Heart right ventricle (tissue), 16 donors: ENCODE results near the gene TRERF1. TPM values are rescaled to one million over a fixed set of nuclear protein-coding genes. Genes with fewer than 3 reads are reported as not detected.

Experiments used
- ATAC-seq, 8 donors: fragments of 200-7000 bp; cut with Tn5 transposase; one replicate each; pipeline ENCODE4 v1.9.1; 2020; ENCODE audit warnings: mild to moderate bottlenecking in 8 of 8, moderate library complexity in 8 of 8, moderate number of reproducible peaks in 1 of 8
- DNase-seq, 2 donors: peaks; one replicate each; pipeline ENCODE4 v3.0.0-alpha.2; 2020
- H3K27ac ChIP-seq, 10 donors: fragments of 200-600 bp; sonication (generic) in 2 of 10; one replicate each; pipeline versions ENCODE4 v1.5.0 to v1.8.0; 2020 to 2022; ENCODE audit warnings: mild to moderate bottlenecking in 3 of 10
- H3K27me3 ChIP-seq, 7 donors: fragments of 200-600 bp; one replicate each; pipeline ENCODE4 v1.8.0; 2021 to 2022; ENCODE audit warnings: mild to moderate bottlenecking in 2 of 7
- H3K36me3 ChIP-seq, 9 donors: fragments of 200-600 bp; sonication (generic) in 1 of 9; one replicate each; pipeline versions ENCODE4 v1.5.0 to v1.8.0; 2020 to 2022; ENCODE audit warnings: mild to moderate bottlenecking in 2 of 9
- H3K4me1 ChIP-seq, 9 donors: fragments of 200-600 bp; sonication (generic) in 1 of 9; one replicate each; pipeline versions ENCODE4 v1.5.0 to v1.8.0; 2020 to 2022; ENCODE audit warnings: mild to moderate bottlenecking in 4 of 9
- H3K4me3 ChIP-seq, 10 donors: fragments of 200-600 bp; sonication (generic) in 2 of 10; one replicate each; pipeline versions ENCODE4 v1.5.0 to v1.8.0; 2020 to 2022; ENCODE audit warnings: mild to moderate bottlenecking in 7 of 10, moderate library complexity in 2 of 10
- H3K9me3 ChIP-seq, 11 donors: fragments of 200-600 bp in 10 of 11; sonication (generic) in 2 of 11; one replicate each; pipeline versions ENCODE4 v1.5.0 to v1.8.0; 2013 to 2022; ENCODE audit warnings: mild to moderate bottlenecking in 2 of 11, control low read depth in 1 of 11, moderate library complexity in 1 of 11
- CTCF ChIP-seq, 9 donors: fragments of 200-600 bp; sonication (generic) in 2 of 9; IDR thresholded peaks; one replicate each; pipeline versions ENCODE4 v1.5.0 to v1.8.0; 2021 to 2022; ENCODE audit warnings: antibody characterized with exemption in 9 of 9, mild to moderate bottlenecking in 5 of 9, moderate library complexity in 1 of 9
- WGBS, 2 donors: extraction: QIAGEN DNeasy Blood & Tissue Kit; methylation state at CpG; one replicate each; pipeline ENCODE4 v1.1.7; 2013; ENCODE audit warnings: inconsistent platforms in 1 of 2; 5-methylcytosine and 5-hydroxymethylcytosine counted together
- intact Hi-C, 10 donors: fragments of 100-400 bp; cut with DNase I; formaldehyde crosslinking; loops; one replicate each; pipeline versions ENCODE4 v1.11.1 to v1.14.2; 2022
- polyA plus RNA-seq, 2 donors: library from polyadenylated mRNA; stranded (reverse); fragments of 200-250 nt; gene quantifications; one replicate each; pipeline ENCODE4 v1.2.3, GENCODE V29; 2013
- total RNA-seq, 10 donors: library from RNA; stranded (reverse); fragmentation: NEBNext Ultra II Directional in 3 of 10; extraction: Animal tissue kit (Norgen Biotek cat#: 25700) in 3 of 10; gene quantifications; one replicate each; pipeline versions ENCODE4 v1.2.1 to v1.2.4, GENCODE V29; 2021 to 2023
- donor health status: Arrhythmogenic right ventricular cardiomyopathy.
- donor health status: ischemic (EF 13 %, LVEDD 7.1; RV severe dilation, severe dysfunction).
- donor health status: healthy with polysubstance abuse.
- donor health status: DM: no; HTN: yes; CAD: no.
- donor health status: DM: no; HTN: no; CAD: no.
- donor health status: ischemic (EF 25% LVEDD 6.9; RV normal size, moderate dysfunction).
- donor health status: ischemic (EF 25% LVEDD 5.7; RV mildly dilated, moderate dysfunction).
- donor health status: healthy.
- donor health status: DM: yes; HTN: yes; CAD: no.
- donor health status: Ischemic cardiomyopathy.
- donor health status: ischemic (EF 35%, LVEDD 5.7; RV mildly dilated, moderate dysfunction).
- donor health status: nonischemic (EF 11% LVEDD 7.7; RV severe dilation, severe dysfunction).
- donor health status: DM: yes; HTN: yes; CAD: no.
- donor health status: PGD.
- donor health status: ischemic (EF 29% LVEDD 5.4; RV normal size, mild dysfunction).
- donor health status: nonischemic (EF 23%, LVEDD 6.1; RV moderate dilation, normal function).

The TRERF1 gene
- total and polyA plus RNA-seq, 12 donors = 0.75 to 2.8 (median 1.6) TPM

DNA sequence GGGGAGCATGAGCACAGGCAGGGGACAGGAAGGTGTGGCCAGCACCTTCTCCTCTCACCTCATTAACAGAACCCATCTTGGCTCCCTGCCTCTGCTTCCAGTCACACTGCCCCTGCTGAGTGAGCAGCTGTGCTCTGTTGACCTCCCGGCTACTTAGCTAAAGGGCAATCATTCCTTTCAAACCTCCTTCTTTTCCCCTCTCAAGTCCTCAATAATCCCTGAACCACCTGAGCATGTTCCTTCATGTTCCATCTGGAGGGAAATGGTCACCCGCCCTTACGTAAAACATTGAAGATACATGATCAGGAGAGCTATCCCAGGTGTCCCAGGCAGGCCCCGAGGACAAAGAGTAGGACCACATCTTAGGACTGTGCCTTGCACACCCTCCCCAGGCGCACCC lies 212.4 kb downstream of the TRERF1 start:
- Histone ChIP-seq H3K4me1 (peaks cover 0 to 5% (median 0%) of the 10 kb centered on the region in 9 donors), H3K4me3 (no peak overlapping the region), H3K9me3 (no peaks in the 10 kb centered on the region), H3K27me3 (no peaks in the 10 kb centered on the region), H3K36me3 (peaks cover 0 to 74% (median 6%) of the 10 kb centered on the region in 9 donors), H3K27ac (no peak overlapping the region)
- 96 to 97% methylated on average over 5 of the region's 5 CpGs for WGBS, 2 donors
- DNase-seq (no peak), ATAC-seq (peak in 1 of 8 donors; percentile 51)
- intact Hi-C loops = no loop called here
- TF ChIP-seq CTCF (IDR thresholded peaks at IDR 0.05) = no peak

GRCh38 chr6:42237857-42238256 lies 213.9 kb downstream of the TRERF1 start:
- no peak overlapping the region for H3K4me3 ChIP-seq
- no peak for TF ChIP-seq CTCF (IDR thresholded peaks at IDR 0.05)
- intact Hi-C loops = no loop called here
- peaks cover 0 to 5% (median 0%) of the 10 kb centered on the region in 9 donors for H3K4me1 ChIP-seq
- H3K9me3 ChIP-seq = no peaks in the 10 kb centered on the region
- H3K36me3 ChIP-seq = peaks cover 0 to 64% (median 2%) of the 10 kb centered on the region in 9 donors
- H3K27me3 ChIP-seq = no peaks in the 10 kb centered on the region
- H3K27ac ChIP-seq = no peak overlapping the region
- DNase-seq = no peak
- ATAC-seq = no peak
- 97 to 98% methylated on average over 1 of the region's 1 CpG for WGBS, 2 donors

DNA sequence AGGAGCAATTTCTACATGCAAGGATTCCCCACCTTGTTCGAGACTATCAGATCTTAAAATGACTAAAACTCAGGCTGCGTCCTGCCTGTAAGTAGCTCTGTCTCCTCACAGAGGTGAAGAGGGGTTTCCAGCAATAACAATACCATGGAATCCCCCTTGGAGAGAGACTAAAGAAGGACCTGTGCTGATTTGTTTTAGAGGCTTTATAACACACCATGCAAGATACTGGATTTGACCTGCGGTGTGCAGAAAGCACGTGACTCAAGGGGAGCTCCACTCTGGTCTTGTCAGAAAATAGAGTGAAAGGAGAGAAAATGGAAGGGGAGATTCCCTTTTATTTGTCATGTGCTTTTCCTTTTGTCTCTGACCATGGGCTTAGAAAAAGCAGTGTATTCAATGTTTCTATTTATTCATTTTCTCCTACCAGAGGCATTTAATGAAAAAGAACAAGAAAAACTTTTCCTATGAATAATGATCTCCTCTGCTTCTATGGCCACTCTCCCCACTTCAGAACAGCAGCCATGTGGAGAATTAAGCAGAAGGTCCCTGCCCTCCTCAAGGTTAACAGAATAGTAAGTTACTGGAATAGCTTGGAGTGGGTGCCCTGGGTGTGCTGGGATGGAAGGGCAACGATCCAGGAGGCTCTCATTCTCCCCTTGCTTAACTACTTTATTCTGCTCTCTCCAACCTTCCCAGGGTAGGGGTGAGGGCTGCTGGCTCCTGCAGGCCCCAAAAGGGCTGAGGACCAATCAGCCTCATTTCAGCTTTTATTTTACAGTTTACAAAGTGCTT lies 214.8 kb downstream of the TRERF1 start:
- peak in 4 of 8 donors; percentile 35 to 87 (median 61) for ATAC-seq
- H3K27ac ChIP-seq = peak overlapping the region in 1 of 10 donors; percentile 41

DNA sequence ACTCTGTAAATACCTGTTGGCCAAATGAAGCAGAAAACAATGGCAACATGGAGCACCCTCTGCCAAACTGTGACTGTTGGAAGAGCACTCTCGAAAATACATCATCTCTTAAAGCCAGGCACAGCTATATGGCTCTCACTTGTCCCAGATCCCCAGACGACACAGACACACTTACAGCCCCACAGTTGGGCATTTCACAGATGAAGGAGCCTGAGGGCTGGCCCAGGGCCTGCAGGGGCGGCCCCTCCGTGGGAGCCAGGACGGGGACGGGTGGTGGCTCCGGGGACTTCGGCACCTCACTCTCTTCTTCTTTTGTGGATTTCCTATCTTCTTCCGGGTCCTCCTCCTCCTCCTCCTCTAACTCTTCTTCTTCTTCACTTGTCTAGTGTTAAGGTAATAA lies 215.7 kb downstream of the TRERF1 start:
- Histone ChIP-seq H3K4me1 (peaks cover 0 to 5% (median 0%) of the 10 kb centered on the region in 9 donors), H3K36me3 (peaks cover 0 to 55% (median 0%) of the 10 kb centered on the region in 9 donors), H3K27ac (no peak overlapping the region), H3K4me3 (no peak overlapping the region), H3K9me3 (no peaks in the 10 kb centered on the region), H3K27me3 (no peaks in the 10 kb centered on the region)
- no peak for ATAC-seq
- intact Hi-C loops = no loop called here
- no peak for TF ChIP-seq CTCF (IDR thresholded peaks at IDR 0.05)
- 83 to 90% methylated on average over 9 of the region's 9 CpGs for WGBS, 2 donors
- no peak for DNase-seq

More for the DNA sequence above, 214.8 kb downstream of the TRERF1 start:
- TF ChIP-seq CTCF (IDR thresholded peaks at IDR 0.05) = no peak
- DNase-seq = no peak
- Histone ChIP-seq H3K27me3 (no peaks in the 10 kb centered on the region), H3K4me1 (peaks cover 0 to 5% (median 0%) of the 10 kb centered on the region in 9 donors), H3K9me3 (no peaks in the 10 kb centered on the region), H3K36me3 (peaks cover 0 to 64% (median 0%) of the 10 kb centered on the region in 9 donors), H3K4me3 (no peak overlapping the region)
- 80 to 84% methylated on average over 5 of the region's 5 CpGs for WGBS, 2 donors
- intact Hi-C loops = no loop called here
